Stimulated activated CD8-positive, alpha-beta memory T cell treated with anti-CD3 and anti-CD28 coated beads, Interleukin-2, amount 100 ng/mL, for 48 hours (primary cell): ENCODE results near the gene VAX1.
"Not testable (repeated sequence)": the region's sequence is repeated elsewhere in the genome, so short reads cannot be mapped to it uniquely, and the experiment has no call there.

Experiments
- DNase-seq, 2 donors: peaks; one replicate each; pipeline ENCODE4 v3.0.0-alpha.2; 2020; ENCODE audit warnings: low read depth in 2 of 2

VAX1 gene

DNA sequence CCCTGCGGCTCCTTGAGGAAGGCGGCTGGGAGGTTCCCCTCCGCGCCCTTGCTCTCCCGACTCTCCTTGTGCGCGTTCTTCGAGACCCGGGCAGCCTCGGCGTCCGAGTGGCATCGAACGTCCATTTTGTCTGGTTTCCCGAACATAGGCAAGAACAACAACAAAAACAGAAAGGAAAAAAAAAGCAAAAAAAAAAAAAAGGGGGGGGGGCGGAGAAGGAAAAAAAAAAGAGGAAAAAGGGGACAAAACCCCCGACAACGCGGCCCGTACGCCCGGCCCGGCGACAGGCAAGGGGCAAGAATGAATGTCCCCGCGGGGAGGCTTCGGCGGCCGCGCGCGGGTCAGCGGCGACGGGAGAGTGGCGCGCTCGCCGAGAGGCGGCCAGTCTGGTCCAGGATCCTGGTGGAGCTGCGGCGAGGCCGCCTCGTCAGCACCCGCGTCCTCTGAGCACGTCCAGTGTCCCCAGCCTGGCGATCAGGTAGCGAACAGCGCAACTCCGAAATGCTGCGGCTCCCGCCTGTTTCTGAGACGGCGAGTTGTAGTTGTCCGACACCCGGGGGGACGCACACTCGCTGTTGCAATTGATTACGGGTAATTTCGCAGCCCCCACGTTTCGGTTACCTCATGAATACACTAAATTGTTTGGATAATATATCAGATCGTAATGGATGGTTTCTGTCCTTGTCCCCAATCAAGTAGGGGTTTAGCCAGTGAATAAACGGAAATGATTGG, at the start of gene VAX1:
TSS of gene VAX1 (minus strand) at position 360 of the 732 bp plus-strand sequence. CDS start at position 146, 214 bp downstream.
- no peak for DNase-seq

GRCh38 chr10:117186832-117187615, 49.0 kb upstream of the VAX1 start:
- DNase-seq = no peak

GRCh38 chr10:117185817-117186216, 47.7 kb upstream of the VAX1 start:
- DNase-seq = not testable (repeated sequence)

DNA sequence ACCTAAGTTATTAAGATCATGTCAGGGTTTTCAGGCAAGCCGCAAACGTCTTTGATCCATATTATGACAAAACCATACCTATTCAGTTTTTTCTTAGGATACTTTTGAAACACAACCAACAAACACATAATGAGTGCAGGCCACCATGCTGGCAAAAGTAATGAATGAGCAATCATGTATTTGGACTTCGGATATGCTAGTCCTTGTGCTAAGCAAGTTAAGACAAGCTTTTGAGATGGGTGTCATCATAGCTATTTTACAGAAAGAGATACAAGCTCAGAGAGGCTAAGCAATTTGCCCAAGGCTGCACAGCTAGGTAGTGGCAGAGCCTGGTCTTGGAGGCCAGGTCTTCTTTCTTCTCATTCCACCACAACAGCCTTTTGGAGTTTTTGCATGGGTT, 46.8 kb upstream of the VAX1 start:
- no peak for DNase-seq

GRCh38 chr10:117184296-117184695, 46.2 kb upstream of the VAX1 start:
- DNase-seq = no peak

GRCh38 chr10:117178190-117178589, 40.1 kb upstream of the VAX1 start:
- DNase-seq = no peak

DNA sequence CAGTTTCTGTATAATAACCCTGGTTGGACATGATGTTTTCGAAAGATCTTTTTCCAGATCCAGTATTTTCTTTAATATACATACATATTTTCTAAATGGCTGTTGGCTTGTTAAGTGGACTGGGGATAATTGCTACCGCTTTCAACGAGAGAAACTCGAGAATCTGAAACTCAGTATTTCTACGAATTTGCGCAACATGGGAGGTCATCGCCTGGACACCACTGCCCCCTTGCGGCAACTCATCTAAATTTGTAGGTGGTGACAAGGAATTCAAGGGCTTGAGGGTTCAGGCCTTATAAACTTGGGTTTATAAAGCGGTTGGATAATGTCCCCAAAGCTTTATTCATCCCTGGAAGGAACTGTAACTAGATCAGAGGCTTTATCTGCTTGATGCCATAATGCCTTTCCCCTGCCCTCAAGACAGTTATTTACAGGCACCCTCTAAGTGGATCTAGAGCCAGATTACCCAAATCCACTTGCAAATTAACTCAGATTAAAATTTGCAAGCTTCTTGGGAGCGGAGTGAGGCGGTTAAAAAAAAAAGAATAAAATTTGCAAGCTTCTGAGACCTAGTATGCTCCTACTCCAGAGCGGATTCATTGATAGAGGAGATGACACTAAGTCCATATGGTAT, 37.9 kb upstream of the VAX1 start:
- peak; percentile 56 to 69 for DNase-seq

DNA sequence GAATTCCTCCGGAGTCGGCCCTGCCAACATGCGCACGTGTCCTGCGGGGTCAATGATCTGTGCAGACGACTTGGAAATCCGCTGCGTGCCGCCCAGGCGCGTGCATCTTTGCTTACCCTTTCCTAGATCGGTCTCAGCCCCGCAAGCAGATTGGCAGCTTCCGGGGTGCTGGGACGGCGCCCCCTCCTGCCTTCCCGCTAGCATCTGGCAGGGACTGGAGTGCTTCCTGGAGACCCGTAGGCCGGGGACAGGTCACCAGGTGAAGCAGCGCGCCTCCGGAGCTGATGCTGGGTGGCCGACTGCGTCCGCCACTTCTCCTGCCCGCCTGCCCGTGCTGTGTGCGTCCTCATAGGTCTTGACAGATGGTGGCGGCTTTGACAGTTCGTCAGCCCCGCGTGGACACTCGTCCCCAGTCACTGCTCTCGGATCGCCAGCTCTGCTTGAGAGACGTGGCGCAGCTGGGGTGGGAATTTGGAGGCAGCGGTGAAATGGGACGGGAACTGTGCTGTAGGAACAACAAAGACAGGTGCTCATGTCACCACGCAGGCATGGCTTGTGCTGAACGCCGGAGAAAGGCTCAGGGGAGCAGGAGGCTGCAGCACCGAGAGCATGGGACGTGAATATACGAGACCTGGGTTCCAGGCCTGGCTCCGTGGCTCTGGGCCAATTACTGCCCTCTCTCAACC, 37.3 kb upstream of the VAX1 start:
- no peak for DNase-seq

DNA sequence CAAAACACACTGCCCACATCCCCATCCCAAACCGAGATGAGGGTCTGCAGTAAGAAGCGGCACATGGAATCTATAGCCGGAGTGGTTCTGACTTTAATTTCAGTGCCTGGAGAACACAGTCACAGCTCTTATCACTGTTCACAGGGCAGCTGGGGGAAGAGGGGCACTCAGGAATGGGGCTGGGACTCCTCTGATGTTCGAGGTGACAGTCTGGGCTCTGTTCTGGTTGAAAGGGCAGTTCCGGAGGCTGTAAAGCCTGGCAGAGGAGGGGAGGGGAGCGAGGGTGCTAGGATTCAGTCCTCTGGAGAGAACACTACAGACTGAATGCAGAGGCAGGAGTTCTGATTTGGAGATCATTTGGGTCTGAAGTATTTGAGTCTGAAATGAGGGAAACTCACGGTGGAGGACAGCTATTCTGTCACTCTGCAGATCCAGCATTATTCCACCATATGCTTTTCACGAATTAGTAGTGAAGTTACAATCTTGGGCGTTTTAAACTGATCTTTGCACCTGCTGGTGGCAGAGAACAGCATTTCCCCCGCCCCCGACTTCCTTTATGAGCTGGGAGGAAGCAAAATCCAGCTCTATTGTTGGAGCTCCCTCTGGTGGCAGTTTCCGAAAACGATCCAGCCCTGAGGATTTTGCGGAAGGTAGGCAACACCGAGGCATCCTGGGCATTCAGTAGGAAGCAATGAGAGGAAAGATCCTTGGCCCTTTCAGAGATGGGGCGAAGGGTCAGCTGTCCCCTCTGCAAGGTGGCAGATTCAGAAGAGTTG, 36.6 kb upstream of the VAX1 start:
- DNase-seq = peak; percentile 61 to 78

GRCh38 chr10:117170244-117170643, 32.2 kb upstream of the VAX1 start:
- no peak for DNase-seq

DNA sequence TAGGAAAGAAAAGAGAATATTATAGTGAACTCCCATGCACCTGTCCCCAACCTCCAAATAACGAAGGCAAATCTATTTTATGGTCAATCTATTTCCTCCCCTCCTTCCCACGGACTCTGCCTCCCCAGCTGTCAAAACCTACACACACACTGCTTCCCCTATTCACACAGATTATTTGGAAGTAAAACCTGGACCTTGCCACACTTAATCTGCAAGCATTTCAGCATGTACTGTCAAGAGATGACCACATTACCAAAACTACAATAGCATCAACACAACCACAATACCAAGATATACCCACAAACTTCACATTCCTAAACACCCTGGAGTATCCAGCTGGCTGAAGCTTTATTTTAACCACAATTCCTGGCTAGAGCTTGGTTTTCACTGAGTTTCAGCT, 31.4 kb upstream of the VAX1 start:
- no peak for DNase-seq

- no peak for DNase-seq
Measured at GRCh38 chr10:117168729-117169128, 30.7 kb upstream of the VAX1 start.

DNA sequence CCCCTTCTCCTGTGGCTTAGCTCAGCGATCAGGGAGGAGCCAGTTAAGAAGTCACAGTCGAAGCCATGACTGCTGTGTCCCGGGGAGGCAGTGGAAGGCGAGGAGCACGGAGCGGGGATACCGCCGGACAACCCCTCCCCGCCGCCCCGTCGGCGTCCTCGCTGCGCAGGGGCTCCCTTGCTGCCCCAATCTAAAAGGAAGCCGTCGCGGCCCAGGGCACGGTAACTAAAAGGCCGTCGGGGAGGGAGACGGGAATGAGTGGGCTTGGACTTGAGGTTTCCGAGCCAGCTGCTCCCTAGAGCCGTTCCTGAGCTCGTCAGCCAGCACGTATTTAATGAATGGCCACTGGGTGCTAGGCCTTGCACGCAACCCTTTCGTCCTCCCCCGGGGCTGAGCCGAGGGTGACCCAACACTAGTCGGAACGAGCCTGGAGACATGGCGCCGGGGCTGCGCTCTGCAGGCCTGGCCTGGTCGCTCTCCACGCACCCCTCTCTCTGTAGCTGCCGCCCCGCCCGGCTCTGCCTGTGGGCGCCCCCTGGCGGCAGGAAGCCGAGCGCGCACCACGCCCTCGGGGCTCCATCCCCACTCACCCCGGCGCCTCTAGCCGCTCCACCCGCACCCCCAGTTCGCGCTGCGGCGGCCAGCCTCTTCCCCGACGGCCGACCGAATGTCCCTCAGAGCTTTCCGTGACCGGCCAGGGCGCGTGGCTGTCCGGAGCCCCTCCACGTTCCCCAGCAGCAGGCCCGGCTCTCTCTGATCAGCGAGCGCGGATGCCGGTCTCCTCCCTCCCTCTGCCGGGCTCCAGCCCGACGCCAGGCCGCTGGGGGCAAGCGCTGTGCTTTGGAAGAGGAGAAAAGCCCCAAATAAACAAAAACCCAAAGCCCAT, 30.0 kb upstream of the VAX1 start:
- peak; percentile 53 to 59 for DNase-seq

GRCh38 chr10:117167346-117167788, 29.3 kb upstream of the VAX1 start:
- no peak for DNase-seq

DNA sequence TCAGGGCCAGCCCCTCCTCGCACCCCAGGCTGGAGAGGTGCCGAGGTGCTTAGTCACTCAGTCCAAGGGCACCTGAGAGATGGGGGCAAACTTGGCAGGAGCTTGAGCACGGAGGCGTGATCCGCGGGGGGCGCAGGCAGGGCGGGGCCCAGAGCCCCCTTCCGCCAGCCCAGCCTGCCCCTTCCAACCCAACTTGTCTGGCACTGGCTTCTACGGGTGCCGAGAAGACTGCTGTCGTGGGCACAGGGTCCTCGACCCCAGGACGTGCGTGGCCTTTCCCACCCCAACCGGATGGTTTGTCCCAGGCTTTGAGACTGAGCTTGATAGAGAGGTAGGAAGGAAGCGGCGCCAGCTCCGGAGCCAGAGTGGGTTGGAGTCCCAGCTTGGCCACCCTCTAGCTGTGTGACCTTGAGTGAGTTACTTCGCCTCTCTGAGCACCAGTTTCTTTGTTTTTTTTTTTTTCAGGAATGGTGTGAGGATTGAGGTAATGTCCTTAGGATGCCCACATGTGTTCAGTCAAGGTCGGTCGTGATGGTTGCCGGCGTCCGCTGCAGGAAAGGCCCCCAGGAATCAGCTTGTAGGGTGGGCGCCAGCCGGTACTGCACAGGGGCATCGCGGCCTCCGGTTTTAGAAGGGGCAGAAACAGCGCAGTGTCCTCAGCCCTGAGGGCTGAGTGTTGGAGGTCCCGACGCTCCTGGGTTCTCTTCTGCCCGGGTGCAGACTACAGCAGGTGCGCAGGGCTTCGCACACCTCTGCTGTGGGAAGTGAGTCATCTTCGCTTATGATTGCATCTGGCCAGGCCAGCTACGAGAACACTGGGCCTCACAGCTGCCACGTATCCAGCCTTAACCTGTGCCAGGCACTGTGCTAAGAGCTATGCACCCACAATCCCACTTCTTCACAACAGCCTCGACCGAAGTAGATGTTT, 28.6 kb upstream of the VAX1 start:
- no peak for DNase-seq

DNA sequence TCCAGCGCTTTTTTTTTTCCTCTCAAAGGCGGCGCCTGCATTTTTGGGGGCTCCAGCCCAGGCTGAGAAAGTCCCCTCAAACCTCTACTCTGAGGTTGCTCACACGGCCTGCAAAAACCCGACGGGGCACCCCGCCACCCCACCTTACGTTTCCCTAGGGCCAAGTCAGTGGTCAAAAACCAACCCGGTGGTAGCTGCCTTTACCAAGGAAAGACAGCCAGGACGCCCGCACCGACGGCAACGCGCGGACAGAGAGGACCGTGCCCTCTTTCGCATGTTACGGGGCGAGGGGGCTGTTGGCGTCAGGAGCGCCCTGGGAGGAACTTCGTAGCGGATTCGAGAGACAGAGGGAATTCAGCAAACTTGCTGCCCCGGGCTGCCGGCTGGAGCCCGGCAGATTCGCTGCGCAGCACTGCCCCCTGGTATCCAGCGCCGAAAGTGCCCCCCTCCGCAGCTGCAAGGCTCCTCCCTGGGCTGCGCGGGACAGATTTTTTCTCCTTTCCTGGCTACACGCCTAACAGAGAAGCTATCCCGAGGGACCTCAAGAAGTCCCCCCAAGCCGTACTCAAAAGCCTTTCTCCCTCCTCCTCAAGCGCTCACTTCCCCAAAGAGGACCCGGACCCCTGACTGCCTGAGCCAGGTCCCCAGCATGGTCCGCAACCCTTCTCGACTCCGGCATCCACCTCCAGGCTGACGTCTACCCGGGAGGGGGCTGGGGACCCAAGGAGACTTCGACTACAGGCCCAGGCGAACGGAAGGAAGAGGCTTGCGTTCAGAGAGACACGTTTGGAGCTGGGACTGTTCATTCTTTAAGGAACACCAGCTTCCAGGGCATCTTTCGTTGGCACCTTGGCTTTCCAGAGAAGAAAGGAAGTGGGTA, 27.7 kb upstream of the VAX1 start:
- no peak for DNase-seq

DNA sequence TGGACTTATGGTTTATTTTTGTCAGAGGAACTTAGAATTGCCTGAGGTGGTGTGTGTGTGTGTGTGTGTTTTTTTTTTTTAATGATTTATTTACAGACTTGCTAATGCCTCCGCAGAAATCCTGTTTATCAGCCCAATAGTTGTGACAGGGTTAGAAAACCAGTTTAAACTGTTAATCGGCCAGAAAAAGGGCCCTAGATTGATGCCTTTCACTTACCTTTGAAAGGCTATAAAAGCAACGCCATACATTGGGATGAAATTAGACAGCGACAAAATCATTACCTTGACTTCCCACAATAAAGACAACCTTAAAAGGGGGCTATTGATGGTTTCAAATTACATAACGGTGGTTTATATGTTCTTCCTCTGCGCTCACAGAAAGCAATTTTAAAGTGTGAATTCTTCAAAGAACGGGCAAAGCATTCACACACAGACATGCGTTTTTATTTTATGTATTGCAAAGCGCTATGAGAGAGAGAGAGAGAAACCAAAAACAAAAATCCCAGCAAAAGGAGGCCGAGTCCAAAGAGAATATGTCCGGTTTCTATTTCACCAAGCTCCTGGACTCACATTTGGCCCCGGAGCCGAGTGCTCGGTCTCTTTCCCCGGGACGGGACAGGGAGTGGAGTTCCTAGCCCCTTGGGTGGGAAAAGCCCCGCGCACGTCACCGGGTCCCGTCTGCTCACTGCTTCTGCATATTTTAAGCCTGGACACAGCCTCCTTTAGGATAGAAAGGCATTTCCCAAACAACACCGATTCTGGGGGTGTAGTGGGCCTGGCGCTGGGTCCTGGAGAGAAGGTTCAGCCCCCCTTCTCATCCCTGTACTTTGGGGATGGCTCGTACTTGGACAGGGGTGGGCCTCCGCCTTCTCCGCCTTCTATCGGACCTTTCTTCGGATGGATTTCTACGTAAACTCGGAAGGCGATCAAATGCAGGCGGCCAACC, 26.8 kb upstream of the VAX1 start:
- no peak for DNase-seq
